OCI-LY7 (cell line): ENCODE results near the gene XRCC3. TPM values are rescaled to one million over a fixed set of nuclear protein-coding genes. Genes with fewer than 3 reads are reported as not detected.

Experiments
- BruUV-seq: library from RNA; stranded (reverse); fragments of 400-500 nt; replicated peaks from 2 replicates; lab custom pipeline; 2021; lab: Mats Ljungman, UMichigan
- CTCF ChIA-PET: fragments of 300-600 bp; sonication (Branson Sonifier 250); formaldehyde crosslinking; loops from one replicate; lab custom pipeline; 2022; ENCODE audit warnings: antibody characterized with exemption; ENCODE audit not compliant: unreplicated experiment; lab: Charles Lee
- POLR2A ChIA-PET: fragments of 300-600 bp; sonication (Branson Sonifier 250); formaldehyde crosslinking; loops from one replicate; lab custom pipeline; 2022; ENCODE audit warnings: antibody characterized with exemption; lab: Charles Lee
- DNase-seq: peaks from one replicate; pipeline ENCODE4 v3.0.0-alpha.2; 2015; ENCODE audit warnings: low spot score
- H2AFZ ChIP-seq: fragments of 200-600 bp; sonication (generic), shearing (Covaris generic); 2 replicates; pipeline ENCODE4 v1.6.1; 2014; ENCODE audit warnings: mild to moderate bottlenecking, antibody characterized with exemption, low read length, moderate library complexity
- H3K27ac ChIP-seq: fragments of 200-600 bp; sonication (generic); 2 replicates; pipeline ENCODE4 v1.5.1; 2014; ENCODE audit warnings: mixed run types, low read depth, mild to moderate bottlenecking, moderate library complexity, low read length, inconsistent platforms; ENCODE audit not compliant: poor library complexity, severe bottlenecking
- H3K36me3 ChIP-seq: fragments of 200-600 bp; sonication (generic); 2 replicates; pipeline ENCODE4 v1.6.1; 2014; ENCODE audit warnings: mild to moderate bottlenecking, antibody characterized with exemption, low read length, moderate library complexity, mixed read lengths; ENCODE audit not compliant: insufficient read depth
- H3K4me1 ChIP-seq: fragments of 200-600 bp; sonication (generic); 2 replicates; pipeline ENCODE4 v1.5.1; 2014; ENCODE audit warnings: mild to moderate bottlenecking, low read length; ENCODE audit not compliant: insufficient read depth, poor library complexity, severe bottlenecking
- H3K4me2 ChIP-seq: fragments of 200-600 bp; sonication (generic); 2 replicates; pipeline ENCODE4 v1.6.1; 2014; ENCODE audit warnings: mild to moderate bottlenecking, low read length
- H3K4me3 ChIP-seq: fragments of 200-600 bp; sonication (generic); 2 replicates; pipeline ENCODE4 v1.5.1; 2014; ENCODE audit warnings: mild to moderate bottlenecking, low read depth, low read length; ENCODE audit not compliant: poor library complexity, severe bottlenecking
- H3K79me2 ChIP-seq: fragments of 200-600 bp; sonication (generic); 2 replicates; pipeline ENCODE4 v1.6.1; 2016; ENCODE audit warnings: low read depth, mild to moderate bottlenecking, low read length, moderate library complexity, mixed read lengths; ENCODE audit not compliant: insufficient read depth
- H3K9me2 ChIP-seq: fragments of 200-600 bp; sonication (generic); 2 replicates; pipeline ENCODE4 v1.6.1; 2016; ENCODE audit warnings: mild to moderate bottlenecking, low read length, mixed read lengths; ENCODE audit not compliant: insufficient read depth
- H3K9me3 ChIP-seq: fragments of 200-600 bp; sonication (generic); 2 replicates; pipeline ENCODE4 v1.6.1; 2014; ENCODE audit warnings: mild to moderate bottlenecking, mixed run types, low read length, mixed read lengths
- H4K20me1 ChIP-seq: fragments of 200-600 bp; sonication (generic); 2 replicates; pipeline ENCODE4 v1.6.1; 2014; ENCODE audit warnings: mild to moderate bottlenecking, antibody characterized with exemption, low read length, moderate library complexity, mixed read lengths; ENCODE audit not compliant: insufficient read depth
- EZH2phosphoT487 ChIP-seq: fragments of 200-600 bp; sonication (generic); IDR thresholded peaks from 2 replicates; pipeline ENCODE4 v1.6.1; 2018; ENCODE audit warnings: low read depth, borderline replicate concordance, mild to moderate bottlenecking, mixed run types, antibody characterized with exemption, low read length, moderate library complexity, mixed read lengths
- intact Hi-C: fragments of 100-400 bp; cut with micrococcal nuclease; formaldehyde crosslinking; loops from one replicate; pipeline ENCODE4 v1.10.0; 2022; ENCODE audit not compliant: unreplicated experiment
- total RNA-seq, 2 experiments: library from RNA; depleted of rRNA in 1 of 2; stranded (reverse); fragments of >200 nt in 1 of 2; shearing (Covaris generic) in 1 of 2; gene quantifications; 2 replicates each; pipeline ENCODE4 v1.2.3, GENCODE V29; 2014 to 2022
- TF ChIP-seq, protein P1 (sequence below): fragments of 200-600 bp; sonication (generic); conservative IDR thresholded peaks from 2 replicates; pipeline ENCODE4 v1.5.1; 2014; ENCODE audit warnings: mild to moderate bottlenecking, antibody characterized with exemption, low read length, moderate library complexity, mixed read lengths

XRCC3 gene
- total RNA-seq, 2 experiments from 2014 or later = 83.3 to 130 TPM

DNA sequence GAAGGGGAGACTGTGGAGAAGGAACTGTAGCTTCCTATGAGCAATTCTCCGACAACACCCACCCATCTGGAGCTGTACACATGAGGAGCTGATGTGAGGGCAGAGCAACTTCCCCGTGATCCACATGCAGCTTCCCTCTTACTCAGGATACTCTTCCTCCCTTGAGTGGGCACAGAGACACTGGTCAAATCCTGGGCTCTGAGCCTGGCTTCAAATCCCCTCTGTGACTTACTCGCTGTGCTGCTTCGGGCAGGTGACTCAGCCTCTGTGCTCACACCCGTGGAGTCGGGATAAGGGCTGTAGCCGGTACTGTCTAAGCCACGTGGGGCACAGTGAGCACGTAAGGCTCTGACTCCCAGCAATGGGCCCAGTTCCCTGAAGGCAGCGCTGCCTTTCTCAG, 31.4 kb upstream of the XRCC3 start:
- Histone ChIP-seq H3K36me3 (no peaks in the 10 kb centered on the region), H3K4me2 (no peak overlapping the region), H3K79me2 (no peaks in the 10 kb centered on the region), H3K4me1 (peaks cover 49% of the 10 kb centered on the region), H3K9me3 (no peaks in the 10 kb centered on the region), H3K27ac (no peak overlapping the region), H4K20me1 (no peaks in the 10 kb centered on the region), H3K4me3 (no peak overlapping the region), H3K9me2 (no peaks in the 10 kb centered on the region), H2AFZ (no peak overlapping the region)
- BruUV-seq = no TSS peak
- TF ChIP-seq, protein P1, sequence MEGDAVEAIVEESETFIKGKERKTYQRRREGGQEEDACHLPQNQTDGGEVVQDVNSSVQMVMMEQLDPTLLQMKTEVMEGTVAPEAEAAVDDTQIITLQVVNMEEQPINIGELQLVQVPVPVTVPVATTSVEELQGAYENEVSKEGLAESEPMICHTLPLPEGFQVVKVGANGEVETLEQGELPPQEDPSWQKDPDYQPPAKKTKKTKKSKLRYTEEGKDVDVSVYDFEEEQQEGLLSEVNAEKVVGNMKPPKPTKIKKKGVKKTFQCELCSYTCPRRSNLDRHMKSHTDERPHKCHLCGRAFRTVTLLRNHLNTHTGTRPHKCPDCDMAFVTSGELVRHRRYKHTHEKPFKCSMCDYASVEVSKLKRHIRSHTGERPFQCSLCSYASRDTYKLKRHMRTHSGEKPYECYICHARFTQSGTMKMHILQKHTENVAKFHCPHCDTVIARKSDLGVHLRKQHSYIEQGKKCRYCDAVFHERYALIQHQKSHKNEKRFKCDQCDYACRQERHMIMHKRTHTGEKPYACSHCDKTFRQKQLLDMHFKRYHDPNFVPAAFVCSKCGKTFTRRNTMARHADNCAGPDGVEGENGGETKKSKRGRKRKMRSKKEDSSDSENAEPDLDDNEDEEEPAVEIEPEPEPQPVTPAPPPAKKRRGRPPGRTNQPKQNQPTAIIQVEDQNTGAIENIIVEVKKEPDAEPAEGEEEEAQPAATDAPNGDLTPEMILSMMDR = no peak
- TF ChIP-seq EZH2phosphoT487 = no peak
- ChIA-PET CTCF (no interaction called here), POLR2A (no interaction called here)
- no peak for DNase-seq
- intact Hi-C loops = no loop called here

DNA sequence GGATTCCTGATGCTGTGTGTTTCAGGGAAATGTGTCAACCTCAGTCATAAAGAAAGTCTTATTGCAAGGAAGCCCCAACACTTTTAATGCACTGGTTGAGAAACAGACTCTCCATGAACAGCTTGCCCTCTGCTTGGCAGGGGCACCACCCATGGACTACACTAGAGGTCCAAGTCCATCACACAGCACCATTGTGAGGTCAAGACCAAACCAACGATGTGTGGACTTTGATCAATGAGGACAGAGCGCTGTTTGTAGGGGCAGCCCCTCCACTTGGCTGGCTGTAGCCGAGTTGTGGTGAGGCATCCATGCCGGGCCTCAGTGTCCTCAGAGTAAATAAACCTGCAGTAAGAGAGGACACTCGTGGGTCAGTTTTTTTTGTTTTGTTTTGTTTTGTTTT, 30.2 kb upstream of the XRCC3 start:
- ChIA-PET CTCF (no interaction called here), POLR2A (no interaction called here)
- no peak for DNase-seq
- H3K4me3 ChIP-seq = no peak overlapping the region
- H3K9me2 ChIP-seq = no peaks in the 10 kb centered on the region
- no TSS peak for BruUV-seq
- H3K9me3 ChIP-seq = no peaks in the 10 kb centered on the region
- peaks cover 49% of the 10 kb centered on the region for H3K4me1 ChIP-seq
- H3K79me2 ChIP-seq = no peaks in the 10 kb centered on the region
- no peak overlapping the region for H3K4me2 ChIP-seq
- intact Hi-C loops = no loop called here
- no peaks in the 10 kb centered on the region for H4K20me1 ChIP-seq
- no peak overlapping the region for H3K27ac ChIP-seq
- H2AFZ ChIP-seq = no peak overlapping the region
- TF ChIP-seq EZH2phosphoT487 = no peak
- TF ChIP-seq, protein P1 = no peak
- no peaks in the 10 kb centered on the region for H3K36me3 ChIP-seq

DNA sequence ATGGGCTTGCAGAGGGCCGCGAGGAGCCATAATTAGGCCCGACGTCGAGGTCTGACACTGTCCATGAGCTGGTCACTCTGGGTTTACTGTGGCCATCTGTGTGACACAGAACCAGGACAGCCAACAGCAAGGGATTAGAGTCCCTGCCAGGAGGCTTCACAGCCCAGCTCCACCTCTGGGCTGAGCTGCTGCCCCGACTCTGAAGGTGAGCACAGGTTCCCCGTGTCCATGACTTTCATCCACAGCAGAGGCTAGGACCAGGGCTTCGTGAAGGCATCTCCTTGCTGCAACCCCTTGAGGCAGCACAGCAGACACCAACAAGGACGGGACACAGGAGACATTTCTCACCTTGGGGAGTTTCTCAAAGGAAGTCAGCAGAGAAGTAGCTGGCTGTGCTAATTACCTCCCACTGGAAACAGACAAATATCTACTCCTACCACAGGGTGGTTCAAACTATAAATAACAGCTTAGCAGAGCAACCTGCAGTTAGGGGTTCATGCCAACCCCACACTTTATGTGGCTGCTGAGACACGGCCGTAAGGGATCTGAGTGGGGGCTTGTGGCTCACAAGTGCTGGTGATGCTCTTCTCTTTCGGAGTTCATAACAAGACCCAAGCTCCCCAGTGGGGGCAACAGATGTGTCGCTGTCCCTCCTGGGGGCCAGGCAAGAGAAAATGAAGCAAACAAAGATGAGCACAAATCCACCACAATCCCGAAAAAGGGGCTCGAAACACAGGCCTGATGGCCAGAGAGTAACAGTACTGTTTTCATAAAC, 29.6 kb upstream of the XRCC3 start:
- Histone ChIP-seq H3K9me3 (no peaks in the 10 kb centered on the region), H3K4me3 (no peak overlapping the region), H3K9me2 (no peaks in the 10 kb centered on the region), H3K79me2 (no peaks in the 10 kb centered on the region), H3K4me1 (peaks cover 49% of the 10 kb centered on the region), H3K36me3 (no peaks in the 10 kb centered on the region), H4K20me1 (no peaks in the 10 kb centered on the region), H3K27ac (no peak overlapping the region), H2AFZ (no peak overlapping the region), H3K4me2 (peak overlapping the region; percentile 37)
- BruUV-seq = no TSS peak
- ChIA-PET CTCF (no interaction called here), POLR2A (interaction anchor here (0.5 kb wide), 1 partner anchor 92 kb away, joined by 3 read pairs; no protein-coding TSS in a partner anchor)
- intact Hi-C loops = no loop called here
- DNase-seq = peak; percentile 11
- no peak for TF ChIP-seq EZH2phosphoT487
- TF ChIP-seq, protein P1 = no peak
